Panc1 (cell line): ENCODE results near the gene PPP2R5D. TPM values are rescaled to one million over a fixed set of nuclear protein-coding genes. Genes with fewer than 3 reads are reported as not detected.

Source experiments
- ATAC-seq: fragments of 200-7000 bp; cut with Tn5 transposase; 2 replicates; pipeline ENCODE4 v1.9.1; 2020; ENCODE audit warnings: mild to moderate bottlenecking, moderate library complexity
- BruUV-seq: library from RNA; stranded (reverse); fragments of 400-500 nt; replicated peaks from 2 replicates; lab custom pipeline; 2021; lab: Mats Ljungman, UMichigan
- CTCF ChIA-PET: fragments of 300-600 bp; sonication (Branson Sonifier 250); formaldehyde crosslinking; loops from one replicate; lab custom pipeline; 2022; ENCODE audit warnings: antibody characterized with exemption; lab: Charles Lee
- POLR2A ChIA-PET: fragments of 300-600 bp; sonication (Branson Sonifier 250); formaldehyde crosslinking; loops from one replicate; lab custom pipeline; 2022; ENCODE audit warnings: antibody characterized with exemption; lab: Charles Lee
- DNase-seq: peaks from one replicate; pipeline ENCODE4 v3.0.0-alpha.2; 2010; ENCODE audit warnings: low read depth, low spot score
- H3K27ac ChIP-seq: 2 replicates; pipeline ENCODE4 v1.5.1; 2011; ENCODE audit warnings: mild to moderate bottlenecking, low read length, inconsistent platforms
- H3K27me3 ChIP-seq: fragments of 200-500 bp; sonication (Bioruptor generic); 2 replicates; pipeline ENCODE4 v1.6.0; 2014; ENCODE audit warnings: low read length, inconsistent platforms; ENCODE audit not compliant: control insufficient read depth, insufficient read depth
- H3K36me3 ChIP-seq: fragments of 200-500 bp; sonication (Bioruptor generic); 2 replicates; pipeline ENCODE4 v1.5.1; 2014; ENCODE audit warnings: inconsistent platforms, mild to moderate bottlenecking, low read length, moderate library complexity; ENCODE audit not compliant: control insufficient read depth, insufficient read depth
- H3K4me1 ChIP-seq: 2 replicates; pipeline ENCODE4 v1.5.1; 2011; ENCODE audit warnings: inconsistent platforms, mild to moderate bottlenecking, low read length, moderate library complexity; ENCODE audit not compliant: control insufficient read depth, insufficient read depth
- H3K4me3 ChIP-seq, 2 experiments: 2 replicates each; pipeline ENCODE4 v1.5.1; 2011 to 2012; ENCODE audit warnings: low read depth in 2 of 2, low read length in 2 of 2, mild to moderate bottlenecking in 2 of 2, inconsistent platforms in 1 of 2, moderate library complexity in 1 of 2
- H3K9me3 ChIP-seq: fragments of 200-500 bp; sonication (Bioruptor generic); 2 replicates; pipeline ENCODE4 v1.5.1; 2014; ENCODE audit warnings: low read depth, mild to moderate bottlenecking, inconsistent platforms, low read length, moderate library complexity; ENCODE audit not compliant: control insufficient read depth, insufficient read depth
- CTCF ChIP-seq: fragments of 450-650 bp; IDR thresholded peaks from 2 replicates; pipeline ENCODE4 v1.5.1; 2017; ENCODE audit warnings: mild to moderate bottlenecking
- POLR2AphosphoS5 ChIP-seq: IDR thresholded peaks from 2 replicates; pipeline ENCODE4 v1.6.1; 2012; ENCODE audit warnings: mild to moderate bottlenecking, low read depth, low read length, moderate library complexity
- REST ChIP-seq, 2 experiments: IDR thresholded peaks; 2 replicates each; pipeline ENCODE4 v1.6.1; 2011 to 2012; ENCODE audit warnings: low read depth in 2 of 2, control low read depth in 1 of 2, low read length in 1 of 2, mild to moderate bottlenecking in 1 of 2, moderate library complexity in 1 of 2; ENCODE audit not compliant: insufficient read depth in 1 of 2
- SIN3A ChIP-seq: IDR thresholded peaks from 2 replicates; pipeline ENCODE4 v1.6.1; 2012; ENCODE audit warnings: low read depth, mild to moderate bottlenecking, low read length, moderate library complexity, borderline replicate concordance; ENCODE audit not compliant: insufficient read depth
- TCF7L2 ChIP-seq: IDR thresholded peaks from 2 replicates; pipeline ENCODE4 v1.6.1; 2011; ENCODE audit warnings: mild to moderate bottlenecking, low read depth, low read length, inconsistent platforms
- in situ Hi-C: cut with HindIII; loops from 2 replicates; pipeline ENCODE4 v1.10.0; 2016; ENCODE audit warnings: low sequenced_read_pairs, low pct_unique_long_range_greater_than_20kb
- intact Hi-C: fragments of 100-400 bp; cut with micrococcal nuclease; formaldehyde crosslinking; loops from one replicate; pipeline ENCODE4 v1.10.0; 2022; ENCODE audit not compliant: unreplicated experiment
- total RNA-seq: library from RNA; stranded (reverse); gene quantifications from one replicate; pipeline ENCODE4 v1.2.1, GENCODE V29; 2021; ENCODE audit not compliant: unreplicated experiment

PPP2R5D gene
- total RNA-seq, 1 experiment from 2014 or later: 63.6 TPM

GRCh38 chr6:42987533-42988451 lies 3.4 kb downstream of the PPP2R5D start:
- Histone ChIP-seq H3K4me1 (peaks cover 6% of the 10 kb centered on the region; the same call in 1 of the 2 replicates), H3K36me3 (peaks cover 3% of the 10 kb centered on the region), H3K27ac (no peak overlapping the region), H3K9me3 (no peaks in the 10 kb centered on the region), H3K27me3 (no peaks in the 10 kb centered on the region), H3K4me3 (no peak overlapping the region)
- in situ Hi-C loops: no loop called here
- no peak for DNase-seq
- ATAC-seq: no peak
- TF ChIP-seq REST (IDR thresholded peaks at IDR 0.05; ENCODE audit: insufficient read depth in 1 of 2, low read depth in 2 of 2, low read length in 1 of 2) (no peak), TCF7L2 (no peak), POLR2AphosphoS5 (no peak), CTCF (no peak), SIN3A (no peak)
- intact Hi-C loops: no loop called here
- CTCF ChIA-PET: no interaction called here
- POLR2A ChIA-PET: interaction anchor here (0.6 to 1.1 kb wide), 3 partner anchors 10 to 25 kb away, joined by 3 to 19 read pairs (median 3); partner anchors contain the start of gene MEA1
- BruUV-seq: no TSS peak

GRCh38 chr6:42988486-42989020 lies 4.2 kb downstream of the PPP2R5D start:
- no peak for ATAC-seq
- DNase-seq: no peak
- TF ChIP-seq POLR2AphosphoS5: no peak
- no peak for TF ChIP-seq TCF7L2
- TF ChIP-seq SIN3A: no peak
- TF ChIP-seq REST (IDR thresholded peaks at IDR 0.05; ENCODE audit: insufficient read depth in 1 of 2, low read depth in 2 of 2, low read length in 1 of 2): no peak
- no peaks in the 10 kb centered on the region for H3K9me3 ChIP-seq
- BruUV-seq: no TSS peak
- intact Hi-C loops (no loop called here), in situ Hi-C loops (no loop called here)
- no peak overlapping the region for H3K27ac ChIP-seq
- no peaks in the 10 kb centered on the region for H3K27me3 ChIP-seq
- ChIA-PET CTCF (no interaction called here), POLR2A (interaction anchor here (1.1 kb wide), 1 partner anchor 25 kb away, joined by 3 read pairs; the partner anchor contains the start of gene MEA1)
- H3K36me3 ChIP-seq: peaks cover 3% of the 10 kb centered on the region
- H3K4me1 ChIP-seq: peaks cover 6% of the 10 kb centered on the region; the same call in 1 of the 2 replicates
- H3K4me3 ChIP-seq: no peak overlapping the region
